GM12872 (cell line): Measurements from ENCODE around the gene PIM3.

ENCODE experiments used
- TF ChIP-seq, protein P1 (sequence below): IDR thresholded peaks from 3 replicates; pipeline ENCODE4 v1.5.1; 2011; ENCODE audit warnings: low read depth, mild to moderate bottlenecking, low read length, moderate library complexity; ENCODE audit not compliant: insufficient read depth

The PIM3 gene

DNA sequence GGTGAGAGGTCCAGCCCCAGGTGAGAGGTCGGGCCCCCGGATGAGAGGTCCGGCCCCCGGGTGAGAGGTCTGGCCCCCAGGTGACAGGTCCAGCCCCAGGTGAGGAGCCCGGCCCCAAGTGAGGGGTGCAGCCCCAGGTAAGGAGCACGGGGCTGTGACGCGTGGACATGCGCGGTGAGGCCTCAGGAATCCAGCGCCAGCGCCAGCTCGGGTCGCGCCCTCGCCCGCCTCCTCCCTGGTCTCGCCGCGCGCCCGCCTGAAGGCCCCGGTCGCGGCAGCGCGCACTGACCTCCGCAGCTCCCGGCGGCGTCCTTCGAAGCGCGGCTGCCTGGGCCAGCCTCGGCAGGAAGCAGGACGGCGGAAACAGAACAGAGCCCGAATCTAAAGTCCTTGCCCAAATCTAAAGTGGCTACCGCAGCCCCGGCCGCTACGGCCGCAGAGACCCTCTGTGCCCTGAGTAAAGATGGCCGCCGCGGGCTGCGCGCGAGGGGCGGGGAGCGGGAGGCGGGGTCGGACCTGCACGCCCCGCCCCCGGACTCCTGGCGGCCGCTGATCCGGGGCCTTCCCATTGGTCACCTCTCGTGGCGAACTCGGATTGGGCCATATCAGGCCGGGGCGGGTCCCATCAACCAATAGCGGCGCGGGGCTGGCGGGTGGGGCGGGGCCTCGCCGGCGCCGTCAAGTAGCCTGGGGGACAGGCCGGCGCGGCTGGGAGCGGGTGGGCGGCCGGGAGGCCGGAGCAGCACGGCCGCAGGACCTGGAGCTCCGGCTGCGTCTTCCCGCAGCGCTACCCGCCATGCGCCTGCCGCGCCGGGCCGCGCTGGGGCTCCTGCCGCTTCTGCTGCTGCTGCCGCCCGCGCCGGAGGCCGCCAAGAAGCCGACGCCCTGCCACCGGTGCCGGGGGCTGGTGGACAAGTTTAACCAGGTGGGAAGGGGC is 42.3 kb upstream of the PIM3 start, which contains the start of the genes ALG12 and CRELD2:
TSS of gene ALG12 (minus strand) at position 465 of the 937 bp plus-strand sequence. CDS start 4,673 bp downstream, outside the sequence.
TSS of gene CRELD2 (plus strand) at position 661 of the 937 bp plus-strand sequence. CDS start at position 797, 136 bp downstream.
- TF ChIP-seq, protein P1, sequence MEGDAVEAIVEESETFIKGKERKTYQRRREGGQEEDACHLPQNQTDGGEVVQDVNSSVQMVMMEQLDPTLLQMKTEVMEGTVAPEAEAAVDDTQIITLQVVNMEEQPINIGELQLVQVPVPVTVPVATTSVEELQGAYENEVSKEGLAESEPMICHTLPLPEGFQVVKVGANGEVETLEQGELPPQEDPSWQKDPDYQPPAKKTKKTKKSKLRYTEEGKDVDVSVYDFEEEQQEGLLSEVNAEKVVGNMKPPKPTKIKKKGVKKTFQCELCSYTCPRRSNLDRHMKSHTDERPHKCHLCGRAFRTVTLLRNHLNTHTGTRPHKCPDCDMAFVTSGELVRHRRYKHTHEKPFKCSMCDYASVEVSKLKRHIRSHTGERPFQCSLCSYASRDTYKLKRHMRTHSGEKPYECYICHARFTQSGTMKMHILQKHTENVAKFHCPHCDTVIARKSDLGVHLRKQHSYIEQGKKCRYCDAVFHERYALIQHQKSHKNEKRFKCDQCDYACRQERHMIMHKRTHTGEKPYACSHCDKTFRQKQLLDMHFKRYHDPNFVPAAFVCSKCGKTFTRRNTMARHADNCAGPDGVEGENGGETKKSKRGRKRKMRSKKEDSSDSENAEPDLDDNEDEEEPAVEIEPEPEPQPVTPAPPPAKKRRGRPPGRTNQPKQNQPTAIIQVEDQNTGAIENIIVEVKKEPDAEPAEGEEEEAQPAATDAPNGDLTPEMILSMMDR = no peak

DNA sequence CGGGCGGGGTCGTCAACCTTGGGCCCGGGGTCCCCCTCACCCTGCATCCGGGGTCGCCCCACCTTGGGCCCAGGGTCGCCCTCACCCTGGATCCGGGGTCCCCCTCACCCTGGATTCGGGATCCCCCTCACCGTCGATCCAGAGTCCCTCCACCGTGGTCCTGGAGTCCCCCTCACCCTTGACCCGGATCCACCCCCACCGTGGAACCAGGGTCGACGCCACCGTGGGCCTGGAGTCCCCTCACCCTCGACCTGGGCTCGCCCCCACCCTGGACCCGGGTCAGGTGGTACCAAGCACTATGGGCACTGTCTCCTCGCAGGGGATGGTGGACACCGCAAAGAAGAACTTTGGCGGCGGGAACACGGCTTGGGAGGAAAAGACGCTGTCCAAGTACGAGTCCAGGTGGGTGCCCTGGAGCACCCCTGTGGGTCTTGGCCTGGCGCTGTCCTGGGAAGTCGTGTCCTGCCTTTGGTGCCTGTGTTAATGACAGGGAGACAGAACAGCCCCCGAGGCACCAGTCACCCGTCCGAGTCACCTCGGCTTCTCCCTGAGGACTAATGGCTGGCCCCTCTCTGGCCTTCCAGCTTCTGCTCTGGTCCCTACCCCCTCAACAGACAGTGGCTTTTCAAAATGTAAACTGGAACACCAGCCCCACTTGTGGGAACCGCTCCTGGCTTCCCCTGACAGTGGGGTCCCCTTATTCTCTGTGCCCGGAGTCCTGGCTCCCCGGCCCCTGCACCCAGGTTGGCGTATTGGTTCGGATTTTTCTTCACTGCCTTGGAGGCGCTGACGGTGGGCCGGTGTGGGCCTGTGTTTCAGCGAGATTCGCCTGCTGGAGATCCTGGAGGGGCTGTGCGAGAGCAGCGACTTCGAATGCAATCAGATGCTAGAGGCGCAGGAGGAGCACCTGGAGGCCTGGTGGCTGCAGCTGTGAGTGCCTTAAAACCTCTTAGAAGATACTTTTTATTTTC is 41.4 kb upstream of the PIM3 start:
- TF ChIP-seq, protein P1 = no peak

- TF ChIP-seq, protein P1 = no peak
Observed at GRCh38 chr22:49920859-49921258, 39.7 kb upstream of the PIM3 start.

- TF ChIP-seq, protein P1 = no peak
Observed at GRCh38 chr22:49921508-49922278, 38.9 kb upstream of the PIM3 start.

DNA sequence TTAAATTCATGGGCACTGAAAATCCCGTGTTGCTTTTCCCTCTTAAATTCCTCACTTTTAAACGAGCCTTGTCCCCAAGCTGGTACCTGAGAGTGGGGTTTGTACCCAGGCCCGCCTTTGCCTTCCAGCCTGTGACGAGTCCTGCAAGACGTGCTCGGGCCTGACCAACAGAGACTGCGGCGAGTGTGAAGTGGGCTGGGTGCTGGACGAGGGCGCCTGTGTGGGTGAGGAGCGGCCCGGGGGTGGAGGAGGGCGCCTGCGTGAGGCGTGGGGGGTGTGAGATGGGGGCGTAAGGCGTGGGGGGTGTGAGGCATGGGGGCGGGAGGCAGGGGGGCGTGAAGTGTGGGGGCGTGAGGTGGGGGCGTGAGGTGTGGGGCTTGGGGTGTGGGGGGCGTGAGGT is 38.1 kb upstream of the PIM3 start:
- TF ChIP-seq, protein P1 = no peak

GRCh38 chr22:49922926-49923325 is 37.6 kb upstream of the PIM3 start:
- TF ChIP-seq, protein P1 = no peak
